ENCODE measurements around the gene LIPC. TPM values are rescaled to one million over a fixed set of nuclear protein-coding genes. Genes with fewer than 3 reads are reported as not detected.
A peak's percentile ranks its signal among the peaks of the same experiment; 100 is the strongest.

LIPC gene
- total and polyA plus RNA-seq, 2 experiments from 2014 or later, result not detected

DNA sequence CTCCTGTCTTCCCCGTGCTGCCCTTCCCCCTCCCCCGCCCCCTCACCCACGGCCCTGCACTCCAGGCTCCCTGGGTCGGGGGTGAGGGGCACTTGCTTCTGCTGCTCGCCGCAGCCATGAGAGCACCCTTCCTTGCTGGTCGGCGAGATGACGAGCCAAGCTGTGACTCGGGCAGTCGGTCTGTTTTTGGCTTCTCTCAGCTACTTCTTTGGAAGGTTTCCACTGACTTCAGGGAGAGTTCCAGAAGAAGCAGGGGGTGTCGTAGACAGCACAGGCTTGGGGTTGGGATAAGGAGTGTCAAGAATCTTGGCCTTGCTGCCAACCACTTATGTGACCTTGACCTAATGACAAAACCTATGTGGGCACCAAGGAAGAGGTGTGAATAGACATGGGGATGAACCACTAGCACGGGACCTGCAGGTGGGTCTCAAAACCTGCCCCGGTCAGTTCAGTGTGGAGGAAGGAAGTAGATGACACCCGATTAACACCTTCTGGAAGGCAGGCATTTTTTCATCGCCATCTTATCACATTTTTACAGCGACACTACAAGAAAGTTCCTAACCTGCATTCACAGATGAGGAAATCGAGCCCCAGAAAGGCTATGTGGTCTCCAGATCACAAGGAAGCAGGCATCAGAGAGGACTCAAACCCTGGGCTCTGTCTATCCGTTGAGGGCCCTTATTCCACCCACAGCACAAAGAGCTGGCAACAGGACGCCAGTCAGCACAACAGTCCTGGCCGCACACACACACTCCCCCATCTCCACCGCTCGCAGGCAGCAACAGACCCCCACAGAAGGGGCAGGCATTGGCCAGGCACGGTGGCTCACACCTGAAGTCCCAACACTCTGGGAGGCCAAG lies 120.9 kb downstream of the LIPC start:
- Mint-ChIP-seq H3K4me1 (peaks cover 33% of the 10 kb centered on the region), H3K27me3 (ENCODE audit: insufficient read depth, low read depth, poor library complexity) (peaks cover 12% of the 10 kb centered on the region), H3K9me3 (no peaks in the 10 kb centered on the region), H3K36me3 (ENCODE audit: low read depth) (no peaks in the 10 kb centered on the region), H3K27ac (no peak overlapping the region), H3K4me3 (no peak overlapping the region)
- Histone ChIP-seq H3K27ac (ENCODE audit: low read depth) (no peak overlapping the region), H3F3A (replicated peaks; ENCODE audit: low read depth) (no peaks in the 10 kb centered on the region), H3K4me2 (0 out of 2 replicates have a peak overlapping the region, but pooled peaks have one; percentile 48), H3K9me2 (ENCODE audit: insufficient read depth) (no peaks in the 10 kb centered on the region), H3K4me3 (no peak overlapping the region), H3K4me1 (ENCODE audit: insufficient read depth) (peaks cover 13% of the 10 kb centered on the region), H3K36me3 (ENCODE audit: insufficient read depth) (no peaks in the 10 kb centered on the region), H3K79me2 (replicated peaks; ENCODE audit: insufficient read depth) (no peaks in the 10 kb centered on the region), H4K20me1 (replicated peaks; ENCODE audit: insufficient read depth) (no peaks in the 10 kb centered on the region), H2AFZ (peak overlapping the region; percentile 92), H3K27me3 (ENCODE audit: insufficient read depth) (no peaks in the 10 kb centered on the region)
- TF ChIP-seq POLR2AphosphoS5 (IDR thresholded peaks at IDR 0.05; ENCODE audit: low read depth) (no peak), EZH2 (IDR thresholded peaks at IDR 0.05; ENCODE audit: low read depth, unreplicated experiment) (no peak), ZNF331 (CRISPR knock-in tag; IDR thresholded peaks at IDR 0.05; ENCODE audit: low read depth) (no peak), STAT1 (IDR thresholded peaks at IDR 0.05; ENCODE audit: unreplicated experiment) (no peak), JUNB (IDR thresholded peaks at IDR 0.05; ENCODE audit: unreplicated experiment) (no peak)
- TF ChIP-seq, protein P1, sequence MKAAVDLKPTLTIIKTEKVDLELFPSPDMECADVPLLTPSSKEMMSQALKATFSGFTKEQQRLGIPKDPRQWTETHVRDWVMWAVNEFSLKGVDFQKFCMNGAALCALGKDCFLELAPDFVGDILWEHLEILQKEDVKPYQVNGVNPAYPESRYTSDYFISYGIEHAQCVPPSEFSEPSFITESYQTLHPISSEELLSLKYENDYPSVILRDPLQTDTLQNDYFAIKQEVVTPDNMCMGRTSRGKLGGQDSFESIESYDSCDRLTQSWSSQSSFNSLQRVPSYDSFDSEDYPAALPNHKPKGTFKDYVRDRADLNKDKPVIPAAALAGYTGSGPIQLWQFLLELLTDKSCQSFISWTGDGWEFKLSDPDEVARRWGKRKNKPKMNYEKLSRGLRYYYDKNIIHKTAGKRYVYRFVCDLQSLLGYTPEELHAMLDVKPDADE (IDR thresholded peaks at IDR 0.05), result no peak
- no peak for DNase-seq (ENCODE audit: low spot score)
- no peak for ATAC-seq

DNA sequence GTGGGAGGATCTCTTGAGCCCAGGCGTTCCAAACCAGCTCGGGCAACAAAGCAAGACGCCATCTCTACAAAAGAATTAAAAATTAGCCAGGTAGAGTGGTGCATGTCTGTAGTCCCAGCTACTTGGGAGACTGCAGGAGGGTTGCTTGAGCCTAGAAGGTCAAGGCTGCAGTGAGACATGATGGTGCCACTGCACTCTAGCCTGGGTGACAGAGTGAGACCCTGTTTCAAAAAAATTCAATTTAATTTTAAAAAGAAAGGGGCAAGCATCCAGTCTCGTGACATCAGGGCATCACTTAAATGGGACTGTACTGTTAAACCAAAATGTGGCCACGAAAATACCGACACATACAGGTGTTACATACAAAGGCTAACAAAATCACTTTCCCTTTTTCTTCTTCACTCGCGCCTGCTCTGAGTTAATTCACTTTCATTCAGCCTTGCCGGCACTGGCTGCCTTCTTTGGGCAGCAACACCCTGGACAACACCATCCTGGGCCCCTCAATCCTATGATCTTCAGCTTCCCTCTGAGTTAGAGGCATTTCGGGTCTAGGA lies 121.7 kb downstream of the LIPC start:
- Mint-ChIP-seq H3K27me3 (ENCODE audit: insufficient read depth, low read depth, poor library complexity) (peaks cover 12% of the 10 kb centered on the region), H3K4me3 (no peak overlapping the region), H3K36me3 (ENCODE audit: low read depth) (no peaks in the 10 kb centered on the region), H3K27ac (no peak overlapping the region), H3K9me3 (no peaks in the 10 kb centered on the region; the same call in 2 of the 3 replicates), H3K4me1 (peaks cover 33% of the 10 kb centered on the region)
- no peak overlapping the region for H3K27ac ChIP-seq (ENCODE audit: low read depth)
- H2AFZ ChIP-seq, result 0 out of 2 replicates have a peak overlapping the region, but pooled peaks have one; percentile 56
- no peaks in the 10 kb centered on the region for H4K20me1 ChIP-seq (replicated peaks; ENCODE audit: insufficient read depth)
- ATAC-seq, result no peak
- no peaks in the 10 kb centered on the region for H3F3A ChIP-seq (replicated peaks; ENCODE audit: low read depth)
- H3K4me2 ChIP-seq, result no peak overlapping the region
- H3K79me2 ChIP-seq (replicated peaks; ENCODE audit: insufficient read depth), result no peaks in the 10 kb centered on the region
- no peaks in the 10 kb centered on the region for H3K9me2 ChIP-seq (ENCODE audit: insufficient read depth)
- no peak overlapping the region for H3K4me3 ChIP-seq
- no peaks in the 10 kb centered on the region for H3K36me3 ChIP-seq (ENCODE audit: insufficient read depth)
- no peak for DNase-seq (ENCODE audit: low spot score)
- peaks cover 13% of the 10 kb centered on the region for H3K4me1 ChIP-seq (ENCODE audit: insufficient read depth)
- H3K27me3 ChIP-seq (ENCODE audit: insufficient read depth), result no peaks in the 10 kb centered on the region
- TF ChIP-seq EZH2 (IDR thresholded peaks at IDR 0.05; ENCODE audit: low read depth, unreplicated experiment), result no peak
- TF ChIP-seq JUNB (IDR thresholded peaks at IDR 0.05; ENCODE audit: unreplicated experiment), result no peak
- TF ChIP-seq, protein P2, sequence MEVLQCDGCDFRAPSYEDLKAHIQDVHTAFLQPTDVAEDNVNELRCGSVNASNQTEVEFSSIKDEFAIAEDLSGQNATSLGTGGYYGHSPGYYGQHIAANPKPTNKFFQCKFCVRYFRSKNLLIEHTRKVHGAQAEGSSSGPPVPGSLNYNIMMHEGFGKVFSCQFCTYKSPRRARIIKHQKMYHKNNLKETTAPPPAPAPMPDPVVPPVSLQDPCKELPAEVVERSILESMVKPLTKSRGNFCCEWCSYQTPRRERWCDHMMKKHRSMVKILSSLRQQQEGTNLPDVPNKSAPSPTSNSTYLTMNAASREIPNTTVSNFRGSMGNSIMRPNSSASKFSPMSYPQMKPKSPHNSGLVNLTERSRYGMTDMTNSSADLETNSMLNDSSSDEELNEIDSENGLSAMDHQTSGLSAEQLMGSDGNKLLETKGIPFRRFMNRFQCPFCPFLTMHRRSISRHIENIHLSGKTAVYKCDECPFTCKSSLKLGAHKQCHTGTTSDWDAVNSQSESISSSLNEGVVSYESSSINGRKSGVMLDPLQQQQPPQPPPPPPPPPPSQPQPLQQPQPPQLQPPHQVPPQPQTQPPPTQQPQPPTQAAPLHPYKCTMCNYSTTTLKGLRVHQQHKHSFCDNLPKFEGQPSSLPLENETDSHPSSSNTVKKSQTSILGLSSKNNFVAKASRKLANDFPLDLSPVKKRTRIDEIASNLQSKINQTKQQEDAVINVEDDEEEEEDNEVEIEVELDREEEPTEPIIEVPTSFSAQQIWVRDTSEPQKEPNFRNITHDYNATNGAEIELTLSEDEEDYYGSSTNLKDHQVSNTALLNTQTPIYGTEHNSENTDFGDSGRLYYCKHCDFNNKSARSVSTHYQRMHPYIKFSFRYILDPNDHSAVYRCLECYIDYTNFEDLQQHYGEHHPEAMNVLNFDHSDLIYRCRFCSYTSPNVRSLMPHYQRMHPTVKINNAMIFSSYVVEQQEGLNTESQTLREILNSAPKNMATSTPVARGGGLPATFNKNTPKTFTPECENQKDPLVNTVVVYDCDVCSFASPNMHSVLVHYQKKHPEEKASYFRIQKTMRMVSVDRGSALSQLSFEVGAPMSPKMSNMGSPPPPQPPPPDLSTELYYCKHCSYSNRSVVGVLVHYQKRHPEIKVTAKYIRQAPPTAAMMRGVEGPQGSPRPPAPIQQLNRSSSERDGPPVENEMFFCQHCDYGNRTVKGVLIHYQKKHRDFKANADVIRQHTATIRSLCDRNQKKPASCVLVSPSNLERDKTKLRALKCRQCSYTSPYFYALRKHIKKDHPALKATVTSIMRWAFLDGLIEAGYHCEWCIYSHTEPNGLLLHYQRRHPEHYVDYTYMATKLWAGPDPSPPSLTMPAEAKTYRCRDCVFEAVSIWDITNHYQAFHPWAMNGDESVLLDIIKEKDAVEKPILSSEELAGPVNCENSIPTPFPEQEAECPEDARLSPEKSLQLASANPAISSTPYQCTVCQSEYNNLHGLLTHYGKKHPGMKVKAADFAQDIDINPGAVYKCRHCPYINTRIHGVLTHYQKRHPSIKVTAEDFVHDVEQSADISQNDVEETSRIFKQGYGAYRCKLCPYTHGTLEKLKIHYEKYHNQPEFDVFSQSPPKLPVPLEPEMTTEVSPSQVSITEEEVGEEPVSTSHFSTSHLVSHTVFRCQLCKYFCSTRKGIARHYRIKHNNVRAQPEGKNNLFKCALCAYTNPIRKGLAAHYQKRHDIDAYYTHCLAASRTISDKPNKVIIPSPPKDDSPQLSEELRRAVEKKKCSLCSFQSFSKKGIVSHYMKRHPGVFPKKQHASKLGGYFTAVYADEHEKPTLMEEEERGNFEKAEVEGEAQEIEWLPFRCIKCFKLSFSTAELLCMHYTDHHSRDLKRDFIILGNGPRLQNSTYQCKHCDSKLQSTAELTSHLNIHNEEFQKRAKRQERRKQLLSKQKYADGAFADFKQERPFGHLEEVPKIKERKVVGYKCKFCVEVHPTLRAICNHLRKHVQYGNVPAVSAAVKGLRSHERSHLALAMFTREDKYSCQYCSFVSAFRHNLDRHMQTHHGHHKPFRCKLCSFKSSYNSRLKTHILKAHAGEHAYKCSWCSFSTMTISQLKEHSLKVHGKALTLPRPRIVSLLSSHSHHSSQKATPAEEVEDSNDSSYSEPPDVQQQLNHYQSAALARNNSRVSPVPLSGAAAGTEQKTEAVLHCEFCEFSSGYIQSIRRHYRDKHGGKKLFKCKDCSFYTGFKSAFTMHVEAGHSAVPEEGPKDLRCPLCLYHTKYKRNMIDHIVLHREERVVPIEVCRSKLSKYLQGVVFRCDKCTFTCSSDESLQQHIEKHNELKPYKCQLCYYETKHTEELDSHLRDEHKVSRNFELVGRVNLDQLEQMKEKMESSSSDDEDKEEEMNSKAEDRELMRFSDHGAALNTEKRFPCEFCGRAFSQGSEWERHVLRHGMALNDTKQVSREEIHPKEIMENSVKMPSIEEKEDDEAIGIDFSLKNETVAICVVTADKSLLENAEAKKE (CRISPR knock-in tag; IDR thresholded peaks at IDR 0.05), result no peak
- no peak for TF ChIP-seq POLR2AphosphoS5 (IDR thresholded peaks at IDR 0.05; ENCODE audit: low read depth)
- no peak for TF ChIP-seq ZNF114 (CRISPR knock-in tag; IDR thresholded peaks at IDR 0.05)
- TF ChIP-seq, protein P1 (IDR thresholded peaks at IDR 0.05), result no peak
- no peak for TF ChIP-seq NANOG (IDR thresholded peaks at IDR 0.05; ENCODE audit: borderline replicate concordance)
- TF ChIP-seq ZNF331 (CRISPR knock-in tag; IDR thresholded peaks at IDR 0.05; ENCODE audit: low read depth), result no peak
- TF ChIP-seq EZH2phosphoT487 (IDR thresholded peaks at IDR 0.05; ENCODE audit: unreplicated experiment), result no peak
